ENCODE measurements around the gene HOXC10. TPM values are rescaled to one million over a fixed set of nuclear protein-coding genes. Genes with fewer than 3 reads are reported as not detected.

HOXC10 gene
- polyA plus RNA-seq, 4 donors: 1.2 TPM; not detected in 3

GRCh38 chr12:54004841-54005530, 20.0 kb downstream of the HOXC10 start:
- H3K4me3 ChIP-seq (ENCODE audit: low read depth in 1 of 3, low read length in 3 of 3): no peak overlapping the region
- no peak overlapping the region for H3K27ac ChIP-seq (ENCODE audit: low read depth in 1 of 3, low read length in 2 of 3)
- WGBS, 3 donors: 6 to 17% (median 9%) methylated on average over 31 of the region's 31 CpGs
- DNase-seq (no peak), FAIRE-seq (no peak)
- H3K9me3 ChIP-seq (ENCODE audit: control insufficient read depth in 2 of 2, insufficient read depth in 1 of 2, low read depth in 1 of 2, low read length in 1 of 2): peaks cover 0 to 2% of the 10 kb centered on the region in 2 donors
- H3K4me1 ChIP-seq (ENCODE audit: control insufficient read depth in 3 of 3, insufficient read depth in 2 of 3, low read depth in 1 of 3, low read length in 2 of 3): peaks cover 0 to 26% (median 0%) of the 10 kb centered on the region in 3 donors
- no peaks in the 10 kb centered on the region for H3K36me3 ChIP-seq (ENCODE audit: control insufficient read depth in 3 of 3, insufficient read depth in 2 of 3, low read depth in 1 of 3, low read length in 3 of 3)
- H3K27me3 ChIP-seq (ENCODE audit: control insufficient read depth in 3 of 3, insufficient read depth in 3 of 3, low read length in 3 of 3): peaks cover 6 to 99% (median 80%) of the 10 kb centered on the region in 3 donors

GRCh38 chr12:54005531-54005852, 20.5 kb downstream of the HOXC10 start:
- no peak for FAIRE-seq
- Histone ChIP-seq H3K9me3 (ENCODE audit: control insufficient read depth in 2 of 2, insufficient read depth in 1 of 2, low read depth in 1 of 2, low read length in 1 of 2) (peaks cover 0 to 2% of the 10 kb centered on the region in 2 donors), H3K27ac (ENCODE audit: low read depth in 1 of 3, low read length in 2 of 3) (no peak overlapping the region), H3K4me3 (ENCODE audit: low read depth in 1 of 3, low read length in 3 of 3) (no peak overlapping the region), H3K27me3 (ENCODE audit: control insufficient read depth in 3 of 3, insufficient read depth in 3 of 3, low read length in 3 of 3) (peaks cover 6 to 99% (median 80%) of the 10 kb centered on the region in 3 donors), H3K36me3 (ENCODE audit: control insufficient read depth in 3 of 3, insufficient read depth in 2 of 3, low read depth in 1 of 3, low read length in 3 of 3) (no peaks in the 10 kb centered on the region), H3K4me1 (ENCODE audit: control insufficient read depth in 3 of 3, insufficient read depth in 2 of 3, low read depth in 1 of 3, low read length in 2 of 3) (peaks cover 0 to 22% (median 0%) of the 10 kb centered on the region in 3 donors)
- no peak for DNase-seq
- WGBS, 3 donors: 3 to 8% (median 5%) methylated on average over 26 of the region's 26 CpGs

- WGBS, 3 donors: 0 to 9% (median 3%) methylated on average over 39 of the region's 39 CpGs
- Histone ChIP-seq H3K4me3 (ENCODE audit: low read depth in 1 of 3, low read length in 3 of 3) (peak overlapping the region in 2 of 3 donors; percentile 37 to 43), H3K4me1 (ENCODE audit: control insufficient read depth in 3 of 3, insufficient read depth in 2 of 3, low read depth in 1 of 3, low read length in 2 of 3) (peaks cover 0 to 24% (median 0%) of the 10 kb centered on the region in 3 donors), H3K9me3 (ENCODE audit: control insufficient read depth in 2 of 2, insufficient read depth in 1 of 2, low read depth in 1 of 2, low read length in 1 of 2) (peaks cover 0 to 2% of the 10 kb centered on the region in 2 donors), H3K27ac (ENCODE audit: low read depth in 1 of 3, low read length in 2 of 3) (no peak overlapping the region), H3K36me3 (ENCODE audit: control insufficient read depth in 3 of 3, insufficient read depth in 2 of 3, low read depth in 1 of 3, low read length in 3 of 3) (no peaks in the 10 kb centered on the region), H3K27me3 (ENCODE audit: control insufficient read depth in 3 of 3, insufficient read depth in 3 of 3, low read length in 3 of 3) (peaks cover 6 to 99% (median 79%) of the 10 kb centered on the region in 3 donors)
- DNase-seq (peak; percentile 76 to 91), FAIRE-seq (no peak)
These were observed 21.1 kb downstream of the HOXC10 start for GRCh38 chr12:54005853-54006558.

GRCh38 chr12:54006559-54007220, 21.7 kb downstream of the HOXC10 start:
- no peak overlapping the region for H3K27ac ChIP-seq (ENCODE audit: low read depth in 1 of 3, low read length in 2 of 3)
- peaks cover 0 to 2% of the 10 kb centered on the region in 2 donors for H3K9me3 ChIP-seq (ENCODE audit: control insufficient read depth in 2 of 2, insufficient read depth in 1 of 2, low read depth in 1 of 2, low read length in 1 of 2)
- WGBS, 3 donors: 4 to 32% (median 22%) methylated on average over 22 of the region's 22 CpGs
- peaks cover 0 to 25% (median 0%) of the 10 kb centered on the region in 3 donors for H3K4me1 ChIP-seq (ENCODE audit: control insufficient read depth in 3 of 3, insufficient read depth in 2 of 3, low read depth in 1 of 3, low read length in 2 of 3)
- H3K36me3 ChIP-seq (ENCODE audit: control insufficient read depth in 3 of 3, insufficient read depth in 2 of 3, low read depth in 1 of 3, low read length in 3 of 3): no peaks in the 10 kb centered on the region
- no peak for FAIRE-seq
- H3K4me3 ChIP-seq (ENCODE audit: low read depth in 1 of 3, low read length in 3 of 3): peak overlapping the region in 2 of 3 donors; percentile 37 to 43
- peak in 1 of 2 donors; percentile 72 for DNase-seq
- peaks cover 6 to 99% (median 77%) of the 10 kb centered on the region in 3 donors for H3K27me3 ChIP-seq (ENCODE audit: control insufficient read depth in 3 of 3, insufficient read depth in 3 of 3, low read length in 3 of 3)

GRCh38 chr12:54007538-54008259, 22.8 kb downstream of the HOXC10 start:
- peaks cover 0 to 25% (median 0%) of the 10 kb centered on the region in 3 donors for H3K4me1 ChIP-seq (ENCODE audit: control insufficient read depth in 3 of 3, insufficient read depth in 2 of 3, low read depth in 1 of 3, low read length in 2 of 3)
- FAIRE-seq (no peak), DNase-seq (no peak)
- H3K4me3 ChIP-seq (ENCODE audit: low read depth in 1 of 3, low read length in 3 of 3): no peak overlapping the region
- no peaks in the 10 kb centered on the region for H3K36me3 ChIP-seq (ENCODE audit: control insufficient read depth in 3 of 3, insufficient read depth in 2 of 3, low read depth in 1 of 3, low read length in 3 of 3)
- peaks cover 0 to 2% of the 10 kb centered on the region in 2 donors for H3K9me3 ChIP-seq (ENCODE audit: control insufficient read depth in 2 of 2, insufficient read depth in 1 of 2, low read depth in 1 of 2, low read length in 1 of 2)
- H3K27me3 ChIP-seq (ENCODE audit: control insufficient read depth in 3 of 3, insufficient read depth in 3 of 3, low read length in 3 of 3): peaks cover 6 to 96% (median 72%) of the 10 kb centered on the region in 3 donors
- H3K27ac ChIP-seq (ENCODE audit: low read depth in 1 of 3, low read length in 2 of 3): no peak overlapping the region
- WGBS, 3 donors: 53 to 66% (median 55%) methylated on average over 2 of the region's 2 CpGs

- H3K27me3 ChIP-seq (ENCODE audit: control insufficient read depth in 3 of 3, insufficient read depth in 3 of 3, low read length in 3 of 3): peaks cover 6 to 96% (median 73%) of the 10 kb centered on the region in 3 donors
- FAIRE-seq (no peak), DNase-seq (no peak)
- H3K27ac ChIP-seq (ENCODE audit: low read depth in 1 of 3, low read length in 2 of 3): no peak overlapping the region
- H3K4me1 ChIP-seq (ENCODE audit: control insufficient read depth in 3 of 3, insufficient read depth in 2 of 3, low read depth in 1 of 3, low read length in 2 of 3): peaks cover 0 to 25% (median 0%) of the 10 kb centered on the region in 3 donors
- H3K9me3 ChIP-seq (ENCODE audit: control insufficient read depth in 2 of 2, insufficient read depth in 1 of 2, low read depth in 1 of 2, low read length in 1 of 2): peaks cover 0 to 2% of the 10 kb centered on the region in 2 donors
- H3K36me3 ChIP-seq (ENCODE audit: control insufficient read depth in 3 of 3, insufficient read depth in 2 of 3, low read depth in 1 of 3, low read length in 3 of 3): no peaks in the 10 kb centered on the region
- H3K4me3 ChIP-seq (ENCODE audit: low read depth in 1 of 3, low read length in 3 of 3): no peak overlapping the region
- WGBS, 3 donors: 32 to 45% (median 32%) methylated on average over 2 of the region's 2 CpGs
These were observed 23.3 kb downstream of the HOXC10 start for GRCh38 chr12:54008260-54008552.

GRCh38 chr12:54009171-54010052, 24.5 kb downstream of the HOXC10 start:
- Histone ChIP-seq H3K4me1 (ENCODE audit: control insufficient read depth in 3 of 3, insufficient read depth in 2 of 3, low read depth in 1 of 3, low read length in 2 of 3) (peaks cover 0 to 25% (median 0%) of the 10 kb centered on the region in 3 donors), H3K36me3 (ENCODE audit: control insufficient read depth in 3 of 3, insufficient read depth in 2 of 3, low read depth in 1 of 3, low read length in 3 of 3) (no peaks in the 10 kb centered on the region), H3K27me3 (ENCODE audit: control insufficient read depth in 3 of 3, insufficient read depth in 3 of 3, low read length in 3 of 3) (peaks cover 10 to 96% (median 74%) of the 10 kb centered on the region in 3 donors), H3K9me3 (ENCODE audit: control insufficient read depth in 2 of 2, insufficient read depth in 1 of 2, low read depth in 1 of 2, low read length in 1 of 2) (peaks cover 0 to 2% of the 10 kb centered on the region in 2 donors), H3K27ac (ENCODE audit: low read depth in 1 of 3, low read length in 2 of 3) (no peak overlapping the region), H3K4me3 (ENCODE audit: low read depth in 1 of 3, low read length in 3 of 3) (peak overlapping the region in 1 of 3 donors; percentile 23)
- FAIRE-seq (no peak), DNase-seq (peak in 1 of 2 donors; percentile 58)
- 4 to 6% (median 5%) methylated on average over 45 to 51 of the region's 51 CpGs for WGBS, 3 donors

Data from small intestine (tissue), 7 donors.